GM21360 (cell line): ENCODE results near the gene FSIP1.

Source experiments
- ATAC-seq: cut with Tn5 transposase; IDR thresholded peaks from one replicate; pipeline ENCODE4 v1.9.1; 2021; ENCODE audit warnings: mild to moderate bottlenecking, moderate library complexity; ENCODE audit not compliant: unreplicated experiment

Gene FSIP1

DNA sequence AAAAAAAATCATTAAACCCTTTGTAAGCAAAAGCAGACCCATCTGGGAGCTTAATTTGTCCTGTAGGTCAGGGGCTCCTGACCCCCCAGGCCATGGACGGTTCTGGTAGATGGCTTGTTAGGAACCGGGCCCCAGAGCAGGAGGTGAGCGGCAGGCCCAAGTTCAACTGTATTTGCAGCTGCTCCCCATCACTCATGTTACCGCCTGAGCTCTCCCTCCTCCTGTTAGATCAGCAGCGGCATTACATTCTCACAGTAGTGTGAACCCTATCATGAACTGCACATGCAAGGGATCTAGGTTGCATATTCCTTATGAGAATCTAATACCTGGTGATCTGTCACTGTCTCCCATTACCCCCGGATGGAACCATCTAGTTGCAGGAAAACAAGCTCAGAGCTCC lies 60.7 kb downstream of the FSIP1 start:
- ATAC-seq = no peak

DNA sequence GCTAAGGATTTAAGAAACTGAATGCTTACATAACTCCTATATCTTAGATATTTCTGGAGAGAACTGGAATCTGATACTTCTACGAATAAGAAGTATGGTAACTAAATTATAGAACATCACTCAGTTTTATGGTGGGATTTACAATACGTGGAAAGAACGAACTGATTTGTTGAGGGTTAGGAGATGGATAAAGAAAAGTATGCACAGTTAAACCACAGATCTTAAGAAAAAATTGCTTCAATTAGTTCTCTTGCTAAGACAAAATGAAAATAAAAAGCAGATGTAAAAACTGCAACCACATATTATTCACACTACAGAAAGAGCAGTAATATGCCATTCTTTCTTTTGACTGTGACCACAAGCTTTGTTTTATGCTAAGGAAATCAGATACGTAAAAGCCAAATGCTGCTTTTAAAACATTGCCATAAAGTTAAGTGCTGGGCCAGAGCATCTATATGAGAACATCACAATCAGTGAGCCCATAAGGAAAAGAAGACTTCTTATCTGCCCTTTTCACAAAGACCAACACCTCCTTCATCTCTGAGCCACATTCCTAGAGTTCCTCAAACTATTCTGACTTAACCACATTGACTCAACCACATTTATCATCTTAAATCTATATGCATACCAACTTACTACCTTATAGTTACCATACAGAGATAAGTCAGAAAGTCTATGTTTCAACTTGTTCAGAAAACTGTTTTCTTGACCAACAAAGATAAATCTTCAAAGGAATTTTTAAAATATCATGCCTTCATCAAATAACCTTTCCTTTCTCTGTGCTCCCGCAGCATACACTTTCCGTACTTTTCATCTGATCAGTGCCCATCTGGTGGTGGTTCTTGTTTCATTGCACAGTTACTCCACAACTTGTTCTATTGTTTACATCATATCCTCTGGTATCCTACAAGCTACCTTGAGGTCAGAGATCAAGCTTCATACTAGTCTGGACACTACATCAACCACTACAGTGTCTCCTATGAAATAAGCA lies 61.7 kb downstream of the FSIP1 start:
- ATAC-seq = no peak

GRCh38 chr15:39720081-39720480 lies 62.6 kb downstream of the FSIP1 start:
- ATAC-seq = no peak

GRCh38 chr15:39719109-39719508 lies 63.5 kb downstream of the FSIP1 start:
- ATAC-seq = no peak

DNA sequence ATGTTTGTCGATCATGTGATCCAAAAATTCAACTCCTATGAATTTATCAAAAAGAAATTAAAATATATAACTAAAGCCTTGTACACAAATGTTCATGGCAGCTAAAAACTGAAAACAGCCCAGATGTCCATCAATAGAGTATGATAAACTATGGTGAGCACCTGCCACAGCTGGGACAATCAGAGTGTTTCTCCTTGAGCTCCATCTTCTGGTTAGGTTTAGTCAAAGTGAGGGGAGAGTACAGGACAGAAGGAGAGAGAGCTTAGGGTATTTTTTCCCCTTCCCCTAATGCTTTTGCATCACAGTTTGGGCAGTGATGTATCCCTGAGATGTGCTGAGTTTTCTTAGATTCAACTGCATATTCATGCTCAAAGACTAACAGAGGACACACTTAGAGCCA lies 65.5 kb downstream of the FSIP1 start:
- no peak for ATAC-seq

DNA sequence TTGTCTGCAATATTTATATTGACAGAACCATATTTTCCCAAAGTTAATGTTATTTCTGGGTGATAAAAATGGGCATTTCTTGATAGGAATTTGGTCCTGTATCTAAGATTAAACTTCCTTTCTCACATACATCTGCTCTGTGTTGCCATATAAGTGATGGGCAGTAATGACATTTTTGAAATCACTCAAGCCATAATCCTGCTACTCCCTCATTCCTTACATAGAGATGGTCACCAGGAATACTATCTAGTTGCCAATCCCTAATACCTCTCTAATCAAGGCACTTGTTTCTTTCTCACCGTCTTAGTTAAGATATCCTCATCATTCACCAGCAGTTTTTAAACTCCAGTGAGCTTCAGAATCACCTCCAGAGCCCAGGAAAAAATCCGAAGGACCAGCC lies 68.4 kb downstream of the FSIP1 start:
- no peak for ATAC-seq

- ATAC-seq = no peak
These were observed 68.8 kb downstream of the FSIP1 start for GRCh38 chr15:39713846-39714245.

DNA sequence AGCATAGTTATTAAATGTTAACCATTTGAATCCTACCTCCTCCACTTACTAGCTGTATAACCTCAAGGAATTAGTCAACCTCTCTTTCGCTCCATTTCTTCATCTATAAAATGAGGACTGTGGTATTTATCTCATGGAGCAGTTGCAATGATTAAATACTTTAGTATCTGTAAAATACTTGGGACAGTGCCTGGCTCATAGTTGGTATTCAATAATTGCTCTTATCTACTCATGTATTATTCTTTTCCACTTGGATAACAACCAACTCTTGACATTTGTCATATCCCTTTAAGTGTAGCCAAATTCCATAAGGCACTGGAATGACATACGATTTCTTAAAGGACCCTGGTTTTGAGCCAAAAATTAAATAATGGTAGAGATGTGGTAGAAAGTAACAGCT lies 72.0 kb downstream of the FSIP1 start:
- ATAC-seq = no peak

DNA sequence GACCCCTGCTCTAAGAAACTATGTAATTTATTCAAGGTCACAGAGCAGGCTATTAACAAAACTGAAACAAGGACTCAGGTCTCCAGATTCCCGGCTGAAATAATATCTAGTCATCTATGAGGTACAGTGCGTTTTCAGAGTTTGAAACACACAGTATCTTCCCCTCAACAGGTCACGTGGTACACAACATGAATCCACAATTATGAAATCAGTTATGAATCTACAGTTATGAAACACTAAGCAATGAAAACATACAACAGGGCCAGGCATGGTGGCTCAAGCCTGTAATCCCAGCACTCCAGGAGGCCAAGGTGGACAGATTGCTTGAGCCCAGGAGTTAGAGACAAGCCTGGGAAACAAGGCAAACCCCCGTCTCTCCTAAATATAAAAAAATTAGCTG lies 72.7 kb downstream of the FSIP1 start:
- ATAC-seq = no peak

- ATAC-seq = no peak
These were observed 76.4 kb downstream of the FSIP1 start for GRCh38 chr15:39706206-39706605.

GRCh38 chr15:39704689-39705088 lies 78.0 kb downstream of the FSIP1 start:
- no peak for ATAC-seq

DNA sequence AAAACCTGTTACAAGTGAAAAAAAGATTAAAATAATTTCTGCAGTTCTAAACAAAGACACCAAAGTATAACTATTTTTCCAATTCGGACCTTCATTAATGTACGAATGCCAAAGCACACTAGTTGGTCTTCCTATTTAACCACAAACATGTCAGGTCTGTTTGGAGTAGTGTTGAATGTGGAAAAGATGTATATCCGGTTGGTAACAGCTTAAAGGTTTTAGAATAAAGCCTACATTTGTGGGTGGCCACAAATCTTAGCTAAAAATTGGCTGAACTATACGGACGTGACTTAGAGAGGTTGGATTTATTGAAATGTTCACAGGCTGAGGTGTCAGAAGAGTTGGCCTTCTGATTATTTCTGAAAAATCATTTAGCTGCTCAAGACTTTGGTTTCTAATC lies 78.4 kb downstream of the FSIP1 start:
- no peak for ATAC-seq

DNA sequence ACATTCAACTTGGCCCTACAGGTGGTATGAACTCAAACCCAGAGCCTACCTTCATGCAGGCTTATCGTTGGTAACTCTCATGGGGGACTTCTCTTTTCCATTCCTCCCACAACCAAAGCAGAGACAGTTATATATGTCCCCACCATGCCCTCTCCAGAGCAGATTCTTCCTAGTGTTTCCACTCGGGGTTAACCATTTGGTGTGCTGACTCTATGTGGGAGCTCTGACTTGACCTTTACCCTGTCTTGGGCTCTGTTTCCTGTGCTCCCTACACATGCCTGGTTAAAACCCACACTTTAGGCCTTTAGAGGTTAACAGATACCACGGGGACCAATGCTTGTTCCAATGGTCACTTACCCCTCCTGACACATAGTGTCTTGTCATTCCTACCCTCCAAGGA lies 80.7 kb downstream of the FSIP1 start:
- ATAC-seq = no peak

DNA sequence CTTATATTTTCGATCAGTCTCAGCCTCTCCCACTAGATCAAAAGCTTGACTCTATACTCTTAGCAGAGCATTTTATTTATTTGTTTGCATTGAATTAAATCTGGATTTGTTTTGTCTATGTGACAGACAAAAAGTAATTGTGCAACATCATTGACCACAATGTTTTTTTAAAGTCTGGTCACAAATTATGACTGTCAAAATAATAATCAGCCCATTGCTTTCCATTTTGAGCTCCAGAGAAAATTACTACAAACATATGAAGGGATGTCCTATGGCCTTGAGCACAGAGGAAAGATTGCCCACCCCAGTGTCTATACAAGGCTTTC lies 82.3 kb downstream of the FSIP1 start:
- no peak for ATAC-seq

- no peak for ATAC-seq
These were observed 82.9 kb downstream of the FSIP1 start for GRCh38 chr15:39699516-39700374.

- ATAC-seq = no peak
These were observed 83.9 kb downstream of the FSIP1 start for GRCh38 chr15:39698444-39699390.

DNA sequence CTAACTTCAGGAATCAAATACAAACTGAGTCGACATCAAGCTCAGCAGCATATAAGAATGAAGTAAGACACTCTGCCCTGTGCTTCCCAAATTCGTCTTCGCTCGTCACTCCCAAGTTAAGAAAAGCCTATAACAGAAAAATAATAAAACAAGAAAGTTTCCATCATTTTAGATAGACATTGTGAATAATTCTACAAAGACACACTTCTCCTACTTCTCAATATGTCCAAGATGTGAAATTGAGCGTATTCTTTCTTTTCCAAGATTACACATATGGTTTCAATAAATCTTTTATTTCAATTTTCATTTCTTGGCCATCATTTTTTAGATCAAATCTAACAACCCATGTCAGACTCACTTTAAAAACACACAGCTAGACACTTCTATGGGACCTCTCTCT lies 85.1 kb downstream of the FSIP1 start:
- no peak for ATAC-seq

DNA sequence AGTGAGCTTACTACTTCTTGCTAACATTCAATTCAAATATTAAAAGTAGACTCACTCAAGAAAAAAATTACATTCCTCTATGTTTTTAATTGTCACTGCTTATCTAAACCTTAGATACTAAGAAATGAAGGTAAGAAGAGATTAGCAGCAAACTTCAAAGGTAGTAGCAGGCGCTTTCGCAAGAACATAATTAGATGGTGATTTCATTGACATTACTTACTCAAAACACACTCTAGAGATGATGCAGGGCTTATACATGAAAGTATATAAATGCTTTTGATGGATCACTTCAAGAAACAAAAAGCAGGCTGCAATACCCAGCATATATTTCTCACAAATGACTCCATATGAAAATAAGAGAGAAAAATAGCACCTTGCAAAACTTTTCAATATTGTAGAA lies 86.8 kb downstream of the FSIP1 start:
- no peak for ATAC-seq

- ATAC-seq = no peak
These were observed 90.0 kb downstream of the FSIP1 start for GRCh38 chr15:39692356-39693327.
